Mucosa of descending colon (tissue), 3 donors: ENCODE measurements around the gene NHERF1. TPM values are rescaled to one million over a fixed set of nuclear protein-coding genes. Genes with fewer than 3 reads are reported as not detected.

ENCODE experiments used
- ATAC-seq: fragments of 200-7000 bp; cut with Tn5 transposase; one replicate; pipeline ENCODE4 v1.9.1; 2020; ENCODE audit warnings: mild to moderate bottlenecking, moderate library complexity
- DNase-seq, 3 donors: peaks; one replicate each; pipeline ENCODE4 v3.0.0-alpha.2; 2020
- H3K36me3 ChIP-seq: fragments of 200-600 bp; one replicate; pipeline ENCODE4 v1.8.0; 2021; ENCODE audit warnings: low read depth, mild to moderate bottlenecking
- H3K4me1 ChIP-seq: fragments of 200-600 bp; one replicate; pipeline ENCODE4 v1.8.0; 2021; ENCODE audit warnings: low read depth, mild to moderate bottlenecking
- H3K4me3 ChIP-seq: fragments of 200-600 bp; one replicate; pipeline ENCODE4 v1.8.0; 2021; ENCODE audit warnings: mild to moderate bottlenecking
- H3K9me3 ChIP-seq: fragments of 200-600 bp; one replicate; pipeline ENCODE4 v1.8.0; 2021; ENCODE audit warnings: mild to moderate bottlenecking
- CTCF ChIP-seq: fragments of 200-600 bp; IDR thresholded peaks from one replicate; pipeline ENCODE4 v1.8.0; 2022; ENCODE audit warnings: antibody characterized with exemption, mild to moderate bottlenecking
- intact Hi-C, 2 donors: fragments of 100-400 bp; cut with DNase I in 1 of 2; cut with micrococcal nuclease in 1 of 2; formaldehyde crosslinking; loops; one replicate each; pipeline versions ENCODE4 v1.11.0 to v1.11.1; 2022; cut with DNase I, micrococcal nuclease
- total RNA-seq, 3 donors: library from RNA; stranded (reverse); fragmentation: NEBNext Ultra II Directional in 2 of 3; extraction: Animal tissue kit (Norgen Biotek cat#: 25700) in 2 of 3; gene quantifications; one replicate each; pipeline versions ENCODE4 v1.2.1 to v1.2.4, GENCODE V29; 2021 to 2023
- donor health status: DM: no; HTN: no; CAD: no; lungs with moderate emphysema.
- donor health status: DM: no; HTN: no; CAD: no.
- donor health status: DM: no; HTN: yes; CAD: no.

NHERF1 gene
- total RNA-seq, 3 donors from 2014 or later, result 109 to 281 (median 164) TPM

GRCh38 chr17:74769266-74769855, 20.9 kb downstream of the NHERF1 start:
- DNase-seq (no peak), ATAC-seq (no peak)
- Histone ChIP-seq H3K9me3 (no peaks in the 10 kb centered on the region), H3K4me1 (peaks cover 10% of the 10 kb centered on the region), H3K36me3 (no peaks in the 10 kb centered on the region), H3K4me3 (no peak overlapping the region)
- intact Hi-C loops, result no loop called here
- TF ChIP-seq CTCF, result no peak

GRCh38 chr17:74769856-74770497, 21.5 kb downstream of the NHERF1 start:
- DNase-seq (no peak), ATAC-seq (no peak)
- H3K4me1 ChIP-seq, result peaks cover 8% of the 10 kb centered on the region
- no peaks in the 10 kb centered on the region for H3K9me3 ChIP-seq
- intact Hi-C loops, result loop anchor here in 1 of 2 donors (2.0 kb wide), 1 partner anchor 23 kb away; no protein-coding TSS in a partner anchor
- no peaks in the 10 kb centered on the region for H3K36me3 ChIP-seq
- no peak for TF ChIP-seq CTCF
- no peak overlapping the region for H3K4me3 ChIP-seq

- intact Hi-C loops, result loop anchor here in 1 of 2 donors (2.0 kb wide), 1 partner anchor 24 kb away; no protein-coding TSS in a partner anchor
- H3K9me3 ChIP-seq, result no peaks in the 10 kb centered on the region
- ATAC-seq (peak; percentile 91), DNase-seq (peak; percentile 79 to 88 (median 83))
- no peak overlapping the region for H3K4me3 ChIP-seq
- H3K4me1 ChIP-seq, result peaks cover 15% of the 10 kb centered on the region
- no peaks in the 10 kb centered on the region for H3K36me3 ChIP-seq
- TF ChIP-seq CTCF, result peak; percentile 80
Measured at GRCh38 chr17:74770498-74771318, 22.3 kb downstream of the NHERF1 start.

- no peak for DNase-seq
- no peaks in the 10 kb centered on the region for H3K36me3 ChIP-seq
- no peaks in the 10 kb centered on the region for H3K9me3 ChIP-seq
Measured at GRCh38 chr17:74771319-74771914, 23.0 kb downstream of the NHERF1 start.

More at GRCh38 chr17:74771319-74771914, 23.0 kb downstream of the NHERF1 start:
- no peak for TF ChIP-seq CTCF
- peaks cover 15% of the 10 kb centered on the region for H3K4me1 ChIP-seq
- intact Hi-C loops, result loop anchor here in 1 of 2 donors (2.0 kb wide), 1 partner anchor 25 kb away; no protein-coding TSS in a partner anchor
- no peak overlapping the region for H3K4me3 ChIP-seq
- ATAC-seq, result no peak
